Measurements from ENCODE around the gene HDAC4. TPM values are rescaled to one million over a fixed set of nuclear protein-coding genes. Genes with fewer than 3 reads are reported as not detected.

HDAC4 gene
- total and polyA plus RNA-seq, 10 of the 15 experiments (the other 5 are each of a cell fraction or from before 2014, with no cell fraction given) = 0.22 to 15.7 (median 4.8) TPM

DNA sequence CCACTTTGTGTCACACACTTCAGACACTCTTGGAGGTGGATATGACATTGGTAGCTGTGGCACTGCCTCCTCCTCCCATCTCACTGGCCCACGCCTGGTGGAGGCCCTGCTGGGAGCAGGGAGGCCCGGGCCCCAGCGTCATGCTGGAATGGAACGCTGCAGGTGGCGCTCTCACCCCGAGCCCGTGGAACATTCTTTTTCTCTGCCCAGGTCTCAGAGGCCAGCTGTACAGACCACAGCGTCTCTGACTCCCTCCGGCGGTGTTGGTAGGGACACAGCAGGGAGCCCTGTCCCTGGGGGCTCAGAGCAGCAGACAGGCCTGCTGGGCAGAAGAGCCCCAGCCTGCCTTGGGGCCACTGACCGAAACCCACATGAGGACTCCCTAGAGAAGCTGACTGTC is 334.9 kb downstream of the HDAC4 start:
- H2AFZ ChIP-seq (ENCODE audit: control insufficient read depth, low read depth, low read length) = no peak overlapping the region
- no peak overlapping the region for H3K27ac ChIP-seq (ENCODE audit: control insufficient read depth, insufficient read depth)
- no TSS peak for BruUV-seq (replicated peaks)
- no peaks in the 10 kb centered on the region for H3K79me2 ChIP-seq (ENCODE audit: control insufficient read depth, insufficient read depth, low read length)
- ChIA-PET SMC1A (ENCODE audit: uncharacterized antibody, unreplicated experiment) (no interaction called here), CTCF (interaction anchor here (0.6 kb wide), 1 partner anchor 1157 kb away, joined by 3 read pairs; no protein-coding TSS in a partner anchor), RAD21 (ENCODE audit: unreplicated experiment) (no interaction called here), POLR2A (no interaction called here)
- no peak overlapping the region for H3K4me3 ChIP-seq
- no peak overlapping the region for H3K4me2 ChIP-seq (ENCODE audit: control insufficient read depth, insufficient read depth)
- WGBS (ENCODE audit: insufficient coverage, insufficient replicate concordance, low lambda C conversion rate, missing lambda C conversion rate) = 82% methylated on average over 8 of the region's 11 CpGs
- DNase-seq (ENCODE audit: low read depth, low spot score) (no peak), ATAC-seq (no peak), FAIRE-seq (no peak)
- H4K20me1 ChIP-seq (ENCODE audit: control insufficient read depth, insufficient read depth) = no peaks in the 10 kb centered on the region
- in situ Hi-C loops (cut with MboI) (no loop called here), intact Hi-C loops (cut with micrococcal nuclease; ENCODE audit: unreplicated experiment) (no loop called here)
- no peaks in the 10 kb centered on the region for H3K9me3 ChIP-seq (replicated peaks; ENCODE audit: control insufficient read depth, insufficient read depth, low read length)
- H3K36me3 ChIP-seq (ENCODE audit: control insufficient read depth in 2 of 2, insufficient read depth in 2 of 2, low read length in 1 of 2) = no peaks in the 10 kb centered on the region
- no peaks in the 10 kb centered on the region for H3K4me1 ChIP-seq (ENCODE audit: control insufficient read depth, insufficient read depth, low read length)
- no peaks in the 10 kb centered on the region for H3K27me3 ChIP-seq (replicated peaks in 1 of 2; ENCODE audit: control insufficient read depth in 2 of 2, insufficient read depth in 2 of 2, low read length in 1 of 2)
- no peak overlapping the region for H3K9ac ChIP-seq (ENCODE audit: control insufficient read depth, insufficient read depth, low read length)
- TF ChIP-seq, protein P1, sequence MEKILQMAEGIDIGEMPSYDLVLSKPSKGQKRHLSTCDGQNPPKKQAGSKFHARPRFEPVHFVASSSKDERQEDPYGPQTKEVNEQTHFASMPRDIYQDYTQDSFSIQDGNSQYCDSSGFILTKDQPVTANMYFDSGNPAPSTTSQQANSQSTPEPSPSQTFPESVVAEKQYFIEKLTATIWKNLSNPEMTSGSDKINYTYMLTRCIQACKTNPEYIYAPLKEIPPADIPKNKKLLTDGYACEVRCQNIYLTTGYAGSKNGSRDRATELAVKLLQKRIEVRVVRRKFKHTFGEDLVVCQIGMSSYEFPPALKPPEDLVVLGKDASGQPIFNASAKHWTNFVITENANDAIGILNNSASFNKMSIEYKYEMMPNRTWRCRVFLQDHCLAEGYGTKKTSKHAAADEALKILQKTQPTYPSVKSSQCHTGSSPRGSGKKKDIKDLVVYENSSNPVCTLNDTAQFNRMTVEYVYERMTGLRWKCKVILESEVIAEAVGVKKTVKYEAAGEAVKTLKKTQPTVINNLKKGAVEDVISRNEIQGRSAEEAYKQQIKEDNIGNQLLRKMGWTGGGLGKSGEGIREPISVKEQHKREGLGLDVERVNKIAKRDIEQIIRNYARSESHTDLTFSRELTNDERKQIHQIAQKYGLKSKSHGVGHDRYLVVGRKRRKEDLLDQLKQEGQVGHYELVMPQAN (conservative IDR thresholded peaks at IDR 0.05) = no peak
- TF ChIP-seq, protein P2, sequence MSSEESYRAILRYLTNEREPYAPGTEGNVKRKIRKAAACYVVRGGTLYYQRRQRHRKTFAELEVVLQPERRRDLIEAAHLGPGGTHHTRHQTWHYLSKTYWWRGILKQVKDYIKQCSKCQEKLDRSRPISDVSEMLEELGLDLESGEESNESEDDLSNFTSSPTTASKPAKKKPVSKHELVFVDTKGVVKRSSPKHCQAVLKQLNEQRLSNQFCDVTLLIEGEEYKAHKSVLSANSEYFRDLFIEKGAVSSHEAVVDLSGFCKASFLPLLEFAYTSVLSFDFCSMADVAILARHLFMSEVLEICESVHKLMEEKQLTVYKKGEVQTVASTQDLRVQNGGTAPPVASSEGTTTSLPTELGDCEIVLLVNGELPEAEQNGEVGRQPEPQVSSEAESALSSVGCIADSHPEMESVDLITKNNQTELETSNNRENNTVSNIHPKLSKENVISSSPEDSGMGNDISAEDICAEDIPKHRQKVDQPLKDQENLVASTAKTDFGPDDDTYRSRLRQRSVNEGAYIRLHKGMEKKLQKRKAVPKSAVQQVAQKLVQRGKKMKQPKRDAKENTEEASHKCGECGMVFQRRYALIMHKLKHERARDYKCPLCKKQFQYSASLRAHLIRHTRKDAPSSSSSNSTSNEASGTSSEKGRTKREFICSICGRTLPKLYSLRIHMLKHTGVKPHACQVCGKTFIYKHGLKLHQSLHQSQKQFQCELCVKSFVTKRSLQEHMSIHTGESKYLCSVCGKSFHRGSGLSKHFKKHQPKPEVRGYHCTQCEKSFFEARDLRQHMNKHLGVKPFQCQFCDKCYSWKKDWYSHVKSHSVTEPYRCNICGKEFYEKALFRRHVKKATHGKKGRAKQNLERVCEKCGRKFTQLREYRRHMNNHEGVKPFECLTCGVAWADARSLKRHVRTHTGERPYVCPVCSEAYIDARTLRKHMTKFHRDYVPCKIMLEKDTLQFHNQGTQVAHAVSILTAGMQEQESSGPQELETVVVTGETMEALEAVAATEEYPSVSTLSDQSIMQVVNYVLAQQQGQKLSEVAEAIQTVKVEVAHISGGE (CRISPR knock-in tag; IDR thresholded peaks at IDR 0.05) = no peak
- no peak for TF ChIP-seq NR2C1 (IDR thresholded peaks at IDR 0.05)
- TF ChIP-seq HDAC6 (IDR thresholded peaks at IDR 0.05; ENCODE audit: unreplicated experiment) = no peak
- no peak for TF ChIP-seq MXI1 (IDR thresholded peaks at IDR 0.05; ENCODE audit: low read depth, low read length)
- TF ChIP-seq TCF12 (IDR thresholded peaks at IDR 0.05; ENCODE audit: low read depth, low read length) = no peak
- no peak for TF ChIP-seq POLR2A (IDR thresholded peaks at IDR 0.05; ENCODE audit: low read depth, low read length)
- TF ChIP-seq, protein P3, sequence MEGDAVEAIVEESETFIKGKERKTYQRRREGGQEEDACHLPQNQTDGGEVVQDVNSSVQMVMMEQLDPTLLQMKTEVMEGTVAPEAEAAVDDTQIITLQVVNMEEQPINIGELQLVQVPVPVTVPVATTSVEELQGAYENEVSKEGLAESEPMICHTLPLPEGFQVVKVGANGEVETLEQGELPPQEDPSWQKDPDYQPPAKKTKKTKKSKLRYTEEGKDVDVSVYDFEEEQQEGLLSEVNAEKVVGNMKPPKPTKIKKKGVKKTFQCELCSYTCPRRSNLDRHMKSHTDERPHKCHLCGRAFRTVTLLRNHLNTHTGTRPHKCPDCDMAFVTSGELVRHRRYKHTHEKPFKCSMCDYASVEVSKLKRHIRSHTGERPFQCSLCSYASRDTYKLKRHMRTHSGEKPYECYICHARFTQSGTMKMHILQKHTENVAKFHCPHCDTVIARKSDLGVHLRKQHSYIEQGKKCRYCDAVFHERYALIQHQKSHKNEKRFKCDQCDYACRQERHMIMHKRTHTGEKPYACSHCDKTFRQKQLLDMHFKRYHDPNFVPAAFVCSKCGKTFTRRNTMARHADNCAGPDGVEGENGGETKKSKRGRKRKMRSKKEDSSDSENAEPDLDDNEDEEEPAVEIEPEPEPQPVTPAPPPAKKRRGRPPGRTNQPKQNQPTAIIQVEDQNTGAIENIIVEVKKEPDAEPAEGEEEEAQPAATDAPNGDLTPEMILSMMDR (IDR thresholded peaks at IDR 0.05 in 2 of 3, conservative IDR thresholded peaks at IDR 0.05 in 1 of 3; ENCODE audit: control insufficient read depth in 2 of 3, extremely low read depth in 1 of 3, insufficient read depth in 1 of 3, low read depth in 3 of 3, low read length in 3 of 3) = no peak
- TF ChIP-seq NFYB (IDR thresholded peaks at IDR 0.05; ENCODE audit: insufficient read depth, low read depth, low read length) = no peak
- TF ChIP-seq, protein P4, sequence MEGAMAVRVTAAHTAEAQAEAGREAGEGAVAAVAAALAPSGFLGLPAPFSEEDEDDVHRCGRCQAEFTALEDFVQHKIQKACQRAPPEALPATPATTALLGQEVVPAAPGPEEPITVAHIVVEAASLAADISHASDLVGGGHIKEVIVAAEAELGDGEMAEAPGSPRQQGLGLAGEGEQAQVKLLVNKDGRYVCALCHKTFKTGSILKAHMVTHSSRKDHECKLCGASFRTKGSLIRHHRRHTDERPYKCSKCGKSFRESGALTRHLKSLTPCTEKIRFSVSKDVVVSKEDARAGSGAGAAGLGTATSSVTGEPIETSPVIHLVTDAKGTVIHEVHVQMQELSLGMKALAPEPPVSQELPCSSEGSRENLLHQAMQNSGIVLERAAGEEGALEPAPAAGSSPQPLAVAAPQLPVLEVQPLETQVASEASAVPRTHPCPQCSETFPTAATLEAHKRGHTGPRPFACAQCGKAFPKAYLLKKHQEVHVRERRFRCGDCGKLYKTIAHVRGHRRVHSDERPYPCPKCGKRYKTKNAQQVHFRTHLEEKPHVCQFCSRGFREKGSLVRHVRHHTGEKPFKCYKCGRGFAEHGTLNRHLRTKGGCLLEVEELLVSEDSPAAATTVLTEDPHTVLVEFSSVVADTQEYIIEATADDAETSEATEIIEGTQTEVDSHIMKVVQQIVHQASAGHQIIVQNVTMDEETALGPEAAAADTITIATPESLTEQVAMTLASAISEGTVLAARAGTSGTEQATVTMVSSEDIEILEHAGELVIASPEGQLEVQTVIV (IDR thresholded peaks at IDR 0.05; ENCODE audit: borderline replicate concordance, partially characterized antibody) = no peak
- no peak for TF ChIP-seq SP1 (IDR thresholded peaks at IDR 0.05; ENCODE audit: low read depth, low read length)
- no peak for TF ChIP-seq CBFB (IDR thresholded peaks at IDR 0.05; ENCODE audit: low read depth)
- no peak for TF ChIP-seq NBN (IDR thresholded peaks at IDR 0.05)
- TF ChIP-seq ZNF217 (IDR thresholded peaks at IDR 0.05) = no peak
- TF ChIP-seq LARP7 (IDR thresholded peaks at IDR 0.05) = no peak
- no peak for TF ChIP-seq ZNF207 (IDR thresholded peaks at IDR 0.05; ENCODE audit: borderline replicate concordance)

Data from GM12878 (cell line).